HG02571 (cell line): ENCODE results near the gene METTL4.

Experiments used
- ATAC-seq: cut with Tn5 transposase; IDR thresholded peaks from one replicate; pipeline ENCODE4 v1.9.1; 2021; ENCODE audit warnings: mild to moderate bottlenecking, moderate library complexity; ENCODE audit not compliant: unreplicated experiment

Gene METTL4, protein sequence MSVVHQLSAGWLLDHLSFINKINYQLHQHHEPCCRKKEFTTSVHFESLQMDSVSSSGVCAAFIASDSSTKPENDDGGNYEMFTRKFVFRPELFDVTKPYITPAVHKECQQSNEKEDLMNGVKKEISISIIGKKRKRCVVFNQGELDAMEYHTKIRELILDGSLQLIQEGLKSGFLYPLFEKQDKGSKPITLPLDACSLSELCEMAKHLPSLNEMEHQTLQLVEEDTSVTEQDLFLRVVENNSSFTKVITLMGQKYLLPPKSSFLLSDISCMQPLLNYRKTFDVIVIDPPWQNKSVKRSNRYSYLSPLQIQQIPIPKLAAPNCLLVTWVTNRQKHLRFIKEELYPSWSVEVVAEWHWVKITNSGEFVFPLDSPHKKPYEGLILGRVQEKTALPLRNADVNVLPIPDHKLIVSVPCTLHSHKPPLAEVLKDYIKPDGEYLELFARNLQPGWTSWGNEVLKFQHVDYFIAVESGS

DNA sequence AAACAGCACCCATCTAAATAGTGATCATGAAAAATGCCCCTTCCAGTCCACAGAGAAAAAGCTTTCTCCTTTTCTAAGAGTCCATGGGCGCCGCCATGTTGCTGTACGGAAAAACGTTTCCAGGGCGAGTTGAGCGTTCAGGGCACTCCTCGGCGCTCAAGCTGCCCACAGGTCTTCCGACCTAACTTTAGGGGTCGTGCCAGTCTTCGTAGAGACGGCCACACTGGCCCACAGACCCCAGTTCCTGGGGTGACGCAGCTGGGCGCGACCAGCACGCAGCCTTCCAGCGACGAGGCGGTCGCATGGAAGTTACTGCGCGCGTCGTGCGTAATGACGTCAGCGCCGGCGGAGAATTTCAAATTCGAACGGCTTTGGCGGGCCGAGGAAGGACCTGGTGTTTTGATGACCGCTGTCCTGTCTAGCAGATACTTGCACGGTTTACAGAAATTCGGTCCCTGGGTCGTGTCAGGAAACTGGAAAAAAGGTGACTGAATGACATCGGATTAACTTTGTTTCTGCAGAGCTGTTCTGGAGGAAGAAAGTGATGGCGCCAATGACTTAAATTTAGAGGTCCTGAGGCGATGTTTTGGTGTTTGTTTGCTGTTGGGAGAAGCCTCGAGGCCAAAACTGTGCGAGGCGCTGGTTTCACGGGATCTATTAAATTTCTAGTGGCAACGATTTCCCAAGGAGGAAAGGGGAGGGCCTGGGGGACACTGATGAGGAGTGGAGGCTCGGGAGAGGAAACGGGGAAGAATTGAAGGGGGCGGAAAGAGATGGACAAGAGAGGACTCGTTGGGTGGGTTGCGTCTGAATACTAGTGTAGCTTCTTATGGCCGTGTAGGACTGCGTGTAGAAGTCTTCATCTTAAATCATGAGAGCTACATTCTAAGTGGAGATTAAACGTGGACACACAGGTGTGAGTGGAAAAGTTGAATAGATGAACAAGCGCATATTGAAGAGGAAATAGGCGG, at the start of gene METTL4, which contains the start of gene NDC80:
Gene METTL4 (minus strand): TSS at position 306 of the 971 bp plus-strand sequence. CDS start 4,289 bp downstream, outside the sequence.
Gene NDC80 (plus strand): TSS at position 358 of the 971 bp plus-strand sequence. CDS start 1,429 bp downstream, outside the sequence.
- ATAC-seq = peak; percentile 68

DNA sequence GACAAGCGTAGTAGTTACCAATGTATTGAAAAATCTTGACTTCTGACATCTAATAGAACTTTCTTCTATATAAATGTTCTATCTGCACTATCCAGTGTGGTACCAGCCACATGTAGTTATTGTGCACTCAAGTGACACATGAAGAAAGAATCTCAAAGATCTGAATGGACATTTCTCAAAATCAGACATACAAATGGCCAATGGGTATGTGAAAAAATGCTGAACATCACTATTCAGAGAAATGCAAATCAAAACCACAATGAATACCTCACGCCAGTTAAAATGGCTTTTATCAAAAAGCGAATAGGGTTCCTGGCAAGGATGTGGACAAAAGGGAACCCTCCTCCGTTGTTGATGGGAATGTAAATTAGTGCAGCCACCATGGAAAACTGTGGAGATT, 46.7 kb upstream of the METTL4 start:
- ATAC-seq = no peak

DNA sequence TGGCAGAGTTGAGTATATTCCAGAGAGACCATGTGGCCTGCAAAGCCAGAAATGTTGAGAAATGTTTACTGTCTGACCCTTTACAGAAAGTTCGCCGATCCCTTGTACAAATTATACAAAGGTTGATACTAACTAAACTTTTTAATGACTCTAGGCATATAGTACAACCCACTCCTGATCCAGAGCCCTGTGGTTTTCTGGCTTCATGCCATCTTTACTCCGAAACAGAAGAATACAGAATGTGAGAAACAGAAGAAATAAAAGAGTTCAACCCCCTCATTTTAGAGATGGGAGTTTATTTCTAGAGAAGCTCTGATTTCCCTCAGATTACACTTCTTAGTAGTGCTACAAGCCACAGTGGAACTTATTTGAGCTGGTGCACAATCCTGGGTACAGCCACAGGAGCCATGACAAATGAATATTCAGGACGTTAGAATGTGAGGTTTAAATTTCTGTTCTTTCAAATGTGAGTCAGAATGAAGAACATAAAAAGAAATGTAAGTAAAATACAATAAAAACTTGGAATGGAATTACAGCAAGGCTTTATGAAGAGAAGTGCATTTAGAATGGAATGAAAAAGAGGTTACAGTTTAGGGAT, 46.2 kb upstream of the METTL4 start:
- ATAC-seq = no peak

- ATAC-seq = no peak
Observed at GRCh38 chr18:2612996-2613395, 41.7 kb upstream of the METTL4 start.

DNA sequence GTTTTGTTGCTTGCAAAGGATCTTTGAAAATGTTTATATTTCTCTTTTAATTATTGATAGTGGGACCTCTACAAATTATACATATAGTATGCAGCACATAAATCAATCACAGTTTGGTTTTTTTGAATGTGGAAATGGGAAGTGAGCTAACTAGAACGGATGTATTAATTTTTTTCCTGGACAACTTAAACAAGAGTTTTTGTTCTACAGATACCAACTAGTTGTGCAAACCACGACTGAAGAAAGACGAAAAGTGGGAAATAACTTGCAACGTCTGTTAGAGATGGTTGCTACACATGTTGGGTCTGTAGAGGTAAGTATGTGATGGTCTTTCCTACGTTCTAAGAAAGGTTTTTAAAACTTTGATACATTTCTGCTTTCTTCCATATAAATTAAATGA, 39.2 kb upstream of the METTL4 start:
- no peak for ATAC-seq

DNA sequence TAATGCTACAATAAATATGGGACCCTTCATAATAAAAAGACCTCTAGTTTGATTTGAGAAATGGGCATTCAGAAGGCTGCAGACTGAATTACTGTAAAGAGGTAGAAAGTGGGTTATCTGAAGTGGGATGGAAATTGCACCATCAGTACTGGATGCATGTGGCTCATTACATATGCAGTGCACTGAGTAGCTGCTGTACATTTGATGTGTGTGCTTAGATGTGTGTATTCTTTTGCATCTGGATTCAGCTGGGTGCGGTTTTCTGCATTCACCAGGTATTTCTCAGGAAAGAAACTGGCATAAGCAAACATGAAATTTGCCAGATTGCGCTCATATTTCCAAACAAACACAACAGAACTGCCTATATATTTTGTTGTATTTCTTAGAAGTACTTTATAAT, 38.3 kb upstream of the METTL4 start:
- no peak for ATAC-seq

DNA sequence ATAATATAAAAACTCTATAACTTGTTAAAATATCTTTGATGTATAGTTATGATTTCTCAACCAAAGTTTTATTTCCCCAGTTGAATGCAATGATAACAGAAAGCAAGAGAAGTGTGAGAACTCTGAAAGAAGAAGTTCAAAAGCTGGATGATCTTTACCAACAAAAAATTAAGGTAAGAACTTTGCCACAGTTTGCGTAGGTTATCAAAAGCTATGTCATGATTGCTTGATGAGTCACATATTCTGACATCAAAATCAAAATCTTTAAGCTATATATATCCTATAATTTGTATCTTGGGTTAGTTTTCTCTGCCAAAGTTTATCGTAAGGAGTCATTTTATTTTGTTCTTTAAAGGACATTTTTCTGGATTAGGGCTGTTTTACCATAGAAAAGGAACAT, 35.0 kb upstream of the METTL4 start:
- ATAC-seq = no peak

DNA sequence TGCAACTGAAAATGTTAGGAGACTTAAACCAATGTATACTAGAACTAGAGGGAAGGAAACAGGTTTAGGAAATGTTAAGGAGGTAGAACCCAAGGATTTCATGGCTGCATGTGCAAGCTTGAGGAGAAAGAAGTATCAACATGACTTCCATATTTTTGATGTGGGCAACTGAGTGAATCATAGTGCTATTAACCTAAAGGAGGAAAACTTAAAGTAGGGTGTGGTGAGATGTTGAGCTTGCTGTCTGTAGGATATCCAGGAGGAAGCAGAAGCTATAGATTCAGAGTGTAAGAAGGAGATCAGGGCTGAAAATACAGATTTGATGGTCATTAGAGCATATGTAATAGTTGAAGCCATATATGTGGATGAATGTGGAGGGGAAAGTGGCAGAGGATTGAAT, 31.5 kb upstream of the METTL4 start:
- ATAC-seq = no peak

DNA sequence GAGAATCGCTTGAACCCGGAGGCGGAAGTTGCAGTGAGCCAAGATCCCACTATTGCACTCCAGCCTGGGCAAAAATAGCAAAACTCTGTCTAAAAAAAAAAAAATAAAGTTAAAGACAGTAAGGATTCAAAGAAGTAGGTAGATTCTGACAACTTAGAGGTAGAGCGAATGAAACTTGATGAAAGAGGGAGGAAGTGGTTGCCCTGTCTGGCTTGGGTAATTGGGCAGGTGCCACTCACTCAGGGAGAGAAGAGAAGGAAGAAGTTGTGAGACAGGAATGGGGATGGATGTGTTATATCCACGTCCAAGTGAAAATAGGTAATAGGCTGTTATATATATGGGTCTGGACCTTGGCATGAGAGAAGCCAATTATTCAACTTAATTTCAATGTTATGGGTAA, 26.3 kb upstream of the METTL4 start:
- no peak for ATAC-seq

GRCh38 chr18:2590303-2590702, 19.0 kb upstream of the METTL4 start:
- no peak for ATAC-seq

GRCh38 chr18:2589345-2590068, 18.2 kb upstream of the METTL4 start:
- ATAC-seq = no peak

GRCh38 chr18:2588666-2589344, 17.5 kb upstream of the METTL4 start:
- no peak for ATAC-seq

DNA sequence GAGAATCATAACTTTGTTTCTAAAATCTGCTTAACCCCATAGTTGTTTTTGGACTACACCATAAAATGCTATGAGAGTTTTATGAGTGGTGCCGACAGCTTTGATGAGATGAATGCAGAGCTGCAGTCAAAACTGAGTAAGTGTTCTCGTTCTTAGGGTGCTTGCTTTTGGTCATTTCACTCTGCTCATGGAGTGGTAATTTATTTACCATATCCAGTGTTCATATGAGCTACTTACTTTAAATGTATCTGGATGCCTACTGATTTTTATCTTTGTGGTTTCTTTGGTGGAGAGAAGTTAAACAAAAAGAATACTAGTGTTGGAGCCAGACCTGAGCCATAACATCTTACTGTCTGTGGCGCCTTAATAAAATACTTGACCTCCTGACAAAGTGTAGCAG, 16.5 kb upstream of the METTL4 start:
- ATAC-seq = no peak

GRCh38 chr18:2573408-2573807, 2.1 kb upstream of the METTL4 start:
- ATAC-seq = no peak

DNA sequence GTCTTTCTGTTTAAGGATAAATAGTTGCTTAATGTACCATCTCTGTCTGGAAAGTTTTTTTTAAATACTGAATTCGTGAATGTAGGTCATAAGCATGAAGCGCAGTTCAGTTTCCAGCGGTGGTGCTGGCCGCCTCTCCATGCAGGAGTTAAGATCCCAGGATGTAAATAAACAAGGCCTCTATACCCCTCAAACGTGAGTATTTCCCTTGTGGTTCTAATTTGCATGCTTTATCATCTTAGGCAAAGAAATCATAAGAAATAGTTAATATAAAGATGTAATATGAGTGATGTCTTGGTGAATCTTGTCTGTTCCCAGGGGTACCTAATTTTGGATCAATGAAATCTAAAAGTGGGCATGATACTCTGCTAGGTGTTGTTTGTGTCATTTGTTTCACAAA, 1.6 kb upstream of the METTL4 start:
- no peak for ATAC-seq

- peak; percentile 8 for ATAC-seq
Observed at GRCh38 chr18:2572171-2572569, 865 bp upstream of the METTL4 start.

- ATAC-seq = peak; percentile 56
Observed at GRCh38 chr18:2570772-2571199, 519 bp downstream of the METTL4 start.

GRCh38 chr18:2569338-2570207, 1.7 kb downstream of the METTL4 start:
- ATAC-seq = no peak

GRCh38 chr18:2568605-2569004, 2.7 kb downstream of the METTL4 start:
- no peak for ATAC-seq
